Osteocyte (in vitro differentiated cells): ENCODE measurements around the gene PHC2. TPM values are rescaled to one million over a fixed set of nuclear protein-coding genes. Genes with fewer than 3 reads are reported as not detected.

Source experiments
- DNase-seq: peaks from one replicate; pipeline ENCODE4 v3.0.0; 2021; ENCODE audit warnings: mixed read lengths; ENCODE audit not compliant: unreplicated experiment; ENCODE audit errors: extremely low spot score
- H3K27ac Mint-ChIP-seq: one replicate; pipeline ENCODE4 v1.8.0; 2021; ENCODE audit warnings: mild to moderate bottlenecking, mixed read lengths; ENCODE audit not compliant: unreplicated experiment
- H3K27me3 Mint-ChIP-seq: one replicate; pipeline ENCODE4 v1.8.0; 2021; ENCODE audit warnings: mixed read lengths; ENCODE audit not compliant: unreplicated experiment
- H3K36me3 Mint-ChIP-seq: one replicate; pipeline ENCODE4 v1.8.0; 2021; ENCODE audit warnings: mixed read lengths; ENCODE audit not compliant: unreplicated experiment
- H3K4me1 Mint-ChIP-seq: one replicate; pipeline ENCODE4 v1.8.0; 2021; ENCODE audit warnings: mixed read lengths; ENCODE audit not compliant: unreplicated experiment
- H3K4me3 Mint-ChIP-seq: one replicate; pipeline ENCODE4 v1.8.0; 2021; ENCODE audit warnings: mild to moderate bottlenecking, moderate library complexity, mixed read lengths; ENCODE audit not compliant: unreplicated experiment
- H3K9me3 Mint-ChIP-seq: one replicate; pipeline ENCODE4 v1.8.0; 2021; ENCODE audit warnings: mixed read lengths; ENCODE audit not compliant: unreplicated experiment
- CTCF ChIP-seq: fragments of 200-600 bp; sonication (generic); IDR thresholded peaks from 2 replicates; pipeline ENCODE4 v1.5.0; 2021; ENCODE audit warnings: antibody characterized with exemption, mild to moderate bottlenecking, moderate library complexity
- total RNA-seq: library from RNA; stranded (reverse); gene quantifications from 2 replicates; pipeline ENCODE4 v1.2.1, GENCODE V29; 2021

The PHC2 gene
- total RNA-seq, 1 donor from 2014 or later, result 160 TPM

- Mint-ChIP-seq H3K27me3 (no peaks in the 10 kb centered on the region), H3K9me3 (peaks cover 4% of the 10 kb centered on the region), H3K4me1 (peaks cover 6% of the 10 kb centered on the region), H3K27ac (no peak overlapping the region), H3K4me3 (no peak overlapping the region), H3K36me3 (no peaks in the 10 kb centered on the region)
- no peak for TF ChIP-seq CTCF
- DNase-seq, result no peak
Measured at GRCh38 chr1:33446590-33446989, 15.7 kb upstream of the PHC2 start.

DNA sequence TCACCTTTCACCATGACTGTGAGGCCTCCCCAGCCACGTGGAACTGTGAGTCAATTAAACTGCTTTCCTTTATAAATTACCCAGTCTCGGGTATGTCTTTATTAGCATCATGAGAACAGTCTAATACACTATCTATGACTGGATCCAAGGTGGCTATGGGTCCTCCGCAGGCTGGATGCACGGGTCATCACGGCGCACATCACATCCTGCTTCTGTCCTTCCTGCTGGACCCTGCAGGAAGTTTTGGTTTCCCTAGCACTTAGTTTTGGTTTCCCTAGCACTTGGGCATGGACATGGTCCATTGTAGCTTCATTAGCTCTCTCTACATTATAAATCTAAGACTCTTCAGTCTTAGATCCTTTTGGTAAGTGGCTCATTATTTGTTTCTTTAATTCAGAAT is 14.2 kb upstream of the PHC2 start:
- no peaks in the 10 kb centered on the region for H3K27me3 Mint-ChIP-seq
- TF ChIP-seq CTCF, result no peak

DNA sequence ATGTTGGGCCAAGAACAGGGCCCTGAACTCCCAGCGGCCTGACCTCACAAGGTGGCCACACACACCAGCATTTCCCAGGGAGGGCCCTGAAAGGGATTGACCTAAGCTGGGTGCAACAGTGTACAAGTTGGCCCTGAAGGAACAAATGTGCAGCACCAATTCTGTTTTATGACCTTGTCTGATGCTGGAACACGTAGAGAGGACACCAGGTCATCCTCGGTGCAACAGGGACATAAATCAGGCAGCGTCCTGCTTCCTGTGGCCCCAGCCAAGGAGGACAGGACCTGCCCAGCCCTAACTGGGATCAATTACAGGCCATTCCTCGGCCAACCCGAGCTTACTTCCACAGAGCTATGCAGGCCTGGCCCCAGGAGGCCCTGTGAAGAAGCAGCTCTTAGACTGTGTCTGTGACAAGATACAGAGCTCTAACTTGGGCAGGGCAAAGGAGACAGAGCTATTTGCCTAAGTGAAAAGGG is 12.8 kb upstream of the PHC2 start:
- Mint-ChIP-seq H3K9me3 (no peaks in the 10 kb centered on the region), H3K27me3 (no peaks in the 10 kb centered on the region), H3K4me1 (peaks cover 6% of the 10 kb centered on the region), H3K36me3 (no peaks in the 10 kb centered on the region), H3K27ac (no peak overlapping the region), H3K4me3 (no peak overlapping the region)
- no peak for DNase-seq
- TF ChIP-seq CTCF, result no peak

More for the DNA sequence above, 14.2 kb upstream of the PHC2 start:
- Mint-ChIP-seq H3K9me3 (no peaks in the 10 kb centered on the region), H3K4me3 (no peak overlapping the region), H3K27ac (no peak overlapping the region), H3K36me3 (no peaks in the 10 kb centered on the region), H3K4me1 (peaks cover 6% of the 10 kb centered on the region)
- DNase-seq, result no peak

DNA sequence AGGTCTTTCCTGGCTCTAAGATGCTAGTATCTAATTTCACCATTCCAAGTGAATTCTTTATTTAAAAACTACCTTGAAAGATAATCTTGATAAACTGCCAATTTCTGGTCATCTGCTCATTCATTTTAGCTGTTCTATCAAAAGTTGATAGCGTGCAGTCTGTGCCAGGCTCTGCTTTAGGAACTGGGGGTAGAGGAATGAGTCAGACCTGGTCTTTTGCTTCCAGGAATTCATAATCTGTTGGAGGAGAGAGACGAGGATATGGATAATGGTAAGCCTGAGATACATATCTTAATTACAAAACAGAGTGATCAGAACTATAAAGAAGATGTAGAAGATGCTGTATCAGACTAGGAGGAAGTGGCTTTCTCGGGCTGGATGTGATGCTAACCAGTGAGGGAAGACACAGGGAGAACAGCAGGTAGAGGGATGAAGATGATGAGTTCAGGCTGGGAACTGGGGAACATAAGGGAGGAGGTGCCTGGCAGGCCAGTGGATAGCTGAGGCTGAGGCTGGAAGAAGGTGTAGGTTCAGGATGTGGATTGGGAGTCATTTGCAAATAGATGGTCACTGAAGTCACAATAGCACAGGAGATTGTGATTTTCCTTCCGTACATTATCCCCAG is 12.3 kb upstream of the PHC2 start:
- Mint-ChIP-seq H3K27ac (no peak overlapping the region), H3K36me3 (no peaks in the 10 kb centered on the region), H3K27me3 (no peaks in the 10 kb centered on the region), H3K9me3 (no peaks in the 10 kb centered on the region), H3K4me1 (peaks cover 6% of the 10 kb centered on the region), H3K4me3 (no peak overlapping the region)
- no peak for DNase-seq
- no peak for TF ChIP-seq CTCF

DNA sequence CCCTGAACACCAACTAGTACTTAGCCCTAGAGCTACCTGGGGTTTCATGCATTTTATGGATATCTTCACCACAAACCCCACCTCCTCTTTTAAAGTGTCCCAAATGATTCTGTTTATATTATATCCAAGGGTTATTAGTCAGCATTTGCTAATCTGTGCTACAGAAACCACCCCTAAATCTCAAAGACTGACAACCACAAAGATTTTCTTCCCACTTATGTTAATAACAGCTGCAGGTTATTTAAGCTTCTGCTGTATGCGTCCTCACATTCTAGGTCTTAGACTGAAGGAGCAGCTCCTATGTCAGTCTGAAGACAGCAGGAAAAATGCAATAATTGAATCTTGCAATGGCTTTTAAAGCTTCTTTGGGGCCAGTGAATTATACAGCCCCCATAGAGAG is 11.2 kb upstream of the PHC2 start:
- Mint-ChIP-seq H3K36me3 (no peaks in the 10 kb centered on the region), H3K4me3 (no peak overlapping the region), H3K4me1 (peaks cover 6% of the 10 kb centered on the region), H3K27me3 (no peaks in the 10 kb centered on the region), H3K27ac (no peak overlapping the region), H3K9me3 (no peaks in the 10 kb centered on the region)
- DNase-seq, result no peak
- no peak for TF ChIP-seq CTCF
